OCI-LY7 (cell line): ENCODE measurements around the gene RAE1. TPM values are rescaled to one million over a fixed set of nuclear protein-coding genes. Genes with fewer than 3 reads are reported as not detected.

Experiments used
- BruUV-seq: library from RNA; stranded (reverse); fragments of 400-500 nt; replicated peaks from 2 replicates; lab custom pipeline; 2021; lab: Mats Ljungman, UMichigan
- CTCF ChIA-PET: fragments of 300-600 bp; sonication (Branson Sonifier 250); formaldehyde crosslinking; loops from one replicate; lab custom pipeline; 2022; ENCODE audit warnings: antibody characterized with exemption; ENCODE audit not compliant: unreplicated experiment; lab: Charles Lee
- POLR2A ChIA-PET: fragments of 300-600 bp; sonication (Branson Sonifier 250); formaldehyde crosslinking; loops from one replicate; lab custom pipeline; 2022; ENCODE audit warnings: antibody characterized with exemption; lab: Charles Lee
- DNase-seq: peaks from one replicate; pipeline ENCODE4 v3.0.0-alpha.2; 2015; ENCODE audit warnings: low spot score
- H2AFZ ChIP-seq: fragments of 200-600 bp; sonication (generic), shearing (Covaris generic); 2 replicates; pipeline ENCODE4 v1.6.1; 2014; ENCODE audit warnings: mild to moderate bottlenecking, antibody characterized with exemption, low read length, moderate library complexity
- H3K27ac ChIP-seq: fragments of 200-600 bp; sonication (generic); 2 replicates; pipeline ENCODE4 v1.5.1; 2014; ENCODE audit warnings: mixed run types, low read depth, mild to moderate bottlenecking, moderate library complexity, low read length, inconsistent platforms; ENCODE audit not compliant: poor library complexity, severe bottlenecking
- H3K36me3 ChIP-seq: fragments of 200-600 bp; sonication (generic); 2 replicates; pipeline ENCODE4 v1.6.1; 2014; ENCODE audit warnings: mild to moderate bottlenecking, antibody characterized with exemption, low read length, moderate library complexity, mixed read lengths; ENCODE audit not compliant: insufficient read depth
- H3K4me1 ChIP-seq: fragments of 200-600 bp; sonication (generic); 2 replicates; pipeline ENCODE4 v1.5.1; 2014; ENCODE audit warnings: mild to moderate bottlenecking, low read length; ENCODE audit not compliant: insufficient read depth, poor library complexity, severe bottlenecking
- H3K4me2 ChIP-seq: fragments of 200-600 bp; sonication (generic); 2 replicates; pipeline ENCODE4 v1.6.1; 2014; ENCODE audit warnings: mild to moderate bottlenecking, low read length
- H3K4me3 ChIP-seq: fragments of 200-600 bp; sonication (generic); 2 replicates; pipeline ENCODE4 v1.5.1; 2014; ENCODE audit warnings: mild to moderate bottlenecking, low read depth, low read length; ENCODE audit not compliant: poor library complexity, severe bottlenecking
- H3K79me2 ChIP-seq: fragments of 200-600 bp; sonication (generic); 2 replicates; pipeline ENCODE4 v1.6.1; 2016; ENCODE audit warnings: low read depth, mild to moderate bottlenecking, low read length, moderate library complexity, mixed read lengths; ENCODE audit not compliant: insufficient read depth
- H3K9me2 ChIP-seq: fragments of 200-600 bp; sonication (generic); 2 replicates; pipeline ENCODE4 v1.6.1; 2016; ENCODE audit warnings: mild to moderate bottlenecking, low read length, mixed read lengths; ENCODE audit not compliant: insufficient read depth
- H3K9me3 ChIP-seq: fragments of 200-600 bp; sonication (generic); 2 replicates; pipeline ENCODE4 v1.6.1; 2014; ENCODE audit warnings: mild to moderate bottlenecking, mixed run types, low read length, mixed read lengths
- H4K20me1 ChIP-seq: fragments of 200-600 bp; sonication (generic); 2 replicates; pipeline ENCODE4 v1.6.1; 2014; ENCODE audit warnings: mild to moderate bottlenecking, antibody characterized with exemption, low read length, moderate library complexity, mixed read lengths; ENCODE audit not compliant: insufficient read depth
- EZH2phosphoT487 ChIP-seq: fragments of 200-600 bp; sonication (generic); IDR thresholded peaks from 2 replicates; pipeline ENCODE4 v1.6.1; 2018; ENCODE audit warnings: low read depth, borderline replicate concordance, mild to moderate bottlenecking, mixed run types, antibody characterized with exemption, low read length, moderate library complexity, mixed read lengths
- intact Hi-C: fragments of 100-400 bp; cut with micrococcal nuclease; formaldehyde crosslinking; loops from one replicate; pipeline ENCODE4 v1.10.0; 2022; ENCODE audit not compliant: unreplicated experiment
- total RNA-seq, 2 experiments: library from RNA; depleted of rRNA in 1 of 2; stranded (reverse); fragments of >200 nt in 1 of 2; shearing (Covaris generic) in 1 of 2; gene quantifications; 2 replicates each; pipeline ENCODE4 v1.2.3, GENCODE V29; 2014 to 2022
- TF ChIP-seq, protein P1 (sequence below): fragments of 200-600 bp; sonication (generic); conservative IDR thresholded peaks from 2 replicates; pipeline ENCODE4 v1.5.1; 2014; ENCODE audit warnings: mild to moderate bottlenecking, antibody characterized with exemption, low read length, moderate library complexity, mixed read lengths

The RAE1 gene
- total RNA-seq, 2 experiments from 2014 or later: 55.0 to 57.4 TPM

DNA sequence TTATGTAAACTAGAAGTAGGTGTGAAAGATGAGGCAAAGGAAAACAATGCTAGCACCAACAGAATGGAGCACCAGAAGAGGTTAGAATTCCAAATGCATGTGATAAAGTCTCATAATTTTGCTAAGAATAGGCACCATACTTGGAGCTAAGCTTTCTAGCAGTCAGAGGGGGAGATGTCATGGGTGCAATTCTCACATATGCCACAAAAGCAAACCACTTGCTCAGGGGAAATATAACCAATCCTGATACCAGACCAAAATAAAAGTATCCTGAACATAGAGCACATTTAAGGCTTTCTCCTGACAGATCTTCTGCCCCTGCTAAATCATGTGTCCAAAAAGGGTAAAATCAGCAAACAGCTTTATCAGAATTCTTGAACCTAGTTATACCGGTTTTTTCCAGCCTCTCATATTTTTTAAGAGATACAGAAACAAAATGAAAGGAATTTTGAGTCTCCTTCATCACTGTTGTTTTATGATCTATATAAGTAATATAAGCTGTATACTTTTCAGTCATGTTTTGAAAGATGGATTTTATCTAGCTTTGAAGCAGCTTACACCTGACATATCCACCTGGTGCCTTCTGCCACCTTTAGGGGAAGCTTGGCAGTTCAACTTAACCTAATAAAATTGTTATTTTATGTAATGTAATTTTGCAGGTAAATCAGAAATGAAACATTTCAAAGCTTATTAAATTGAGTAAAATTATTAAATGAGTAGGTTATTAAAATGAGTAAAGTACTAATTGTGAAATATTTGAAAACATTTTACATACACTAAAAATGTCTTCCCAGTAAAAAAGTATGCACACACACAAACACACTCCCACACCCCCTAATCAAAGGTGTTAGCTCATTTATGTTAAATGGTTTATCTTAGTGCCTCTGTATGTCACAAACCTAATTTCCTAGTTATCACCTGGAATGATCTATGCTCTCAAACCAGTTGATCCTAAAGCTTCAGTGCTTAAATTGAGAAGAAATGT lies 18.7 kb upstream of the RAE1 start:
- H2AFZ ChIP-seq: no peak overlapping the region
- H3K36me3 ChIP-seq: no peaks in the 10 kb centered on the region
- intact Hi-C loops: loop anchor here (1.0 to 2.0 kb wide), 3 partner anchors 88 to 240 kb away; no protein-coding TSS in a partner anchor
- BruUV-seq: no TSS peak
- no peaks in the 10 kb centered on the region for H4K20me1 ChIP-seq
- POLR2A ChIA-PET: interaction anchor here (0.6 to 1.8 kb wide), 11 partner anchors 8 to 144 kb away, joined by 3 to 9 read pairs (median 4); no protein-coding TSS in a partner anchor
- peak overlapping the region; percentile 25 for H3K4me2 ChIP-seq
- DNase-seq: peak; percentile 65
- TF ChIP-seq EZH2phosphoT487: no peak
- TF ChIP-seq, protein P1, sequence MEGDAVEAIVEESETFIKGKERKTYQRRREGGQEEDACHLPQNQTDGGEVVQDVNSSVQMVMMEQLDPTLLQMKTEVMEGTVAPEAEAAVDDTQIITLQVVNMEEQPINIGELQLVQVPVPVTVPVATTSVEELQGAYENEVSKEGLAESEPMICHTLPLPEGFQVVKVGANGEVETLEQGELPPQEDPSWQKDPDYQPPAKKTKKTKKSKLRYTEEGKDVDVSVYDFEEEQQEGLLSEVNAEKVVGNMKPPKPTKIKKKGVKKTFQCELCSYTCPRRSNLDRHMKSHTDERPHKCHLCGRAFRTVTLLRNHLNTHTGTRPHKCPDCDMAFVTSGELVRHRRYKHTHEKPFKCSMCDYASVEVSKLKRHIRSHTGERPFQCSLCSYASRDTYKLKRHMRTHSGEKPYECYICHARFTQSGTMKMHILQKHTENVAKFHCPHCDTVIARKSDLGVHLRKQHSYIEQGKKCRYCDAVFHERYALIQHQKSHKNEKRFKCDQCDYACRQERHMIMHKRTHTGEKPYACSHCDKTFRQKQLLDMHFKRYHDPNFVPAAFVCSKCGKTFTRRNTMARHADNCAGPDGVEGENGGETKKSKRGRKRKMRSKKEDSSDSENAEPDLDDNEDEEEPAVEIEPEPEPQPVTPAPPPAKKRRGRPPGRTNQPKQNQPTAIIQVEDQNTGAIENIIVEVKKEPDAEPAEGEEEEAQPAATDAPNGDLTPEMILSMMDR: peak; percentile 98
- H3K4me1 ChIP-seq: peaks cover 49% of the 10 kb centered on the region
- no peak overlapping the region for H3K4me3 ChIP-seq
- H3K79me2 ChIP-seq: no peaks in the 10 kb centered on the region
- no peaks in the 10 kb centered on the region for H3K9me3 ChIP-seq
- H3K27ac ChIP-seq: no peak overlapping the region
- CTCF ChIA-PET: interaction anchor here (0.7 to 1.5 kb wide), 4 partner anchors 18 to 241 kb away, joined by 3 to 10 read pairs (median 3); no protein-coding TSS in a partner anchor
- no peaks in the 10 kb centered on the region for H3K9me2 ChIP-seq

DNA sequence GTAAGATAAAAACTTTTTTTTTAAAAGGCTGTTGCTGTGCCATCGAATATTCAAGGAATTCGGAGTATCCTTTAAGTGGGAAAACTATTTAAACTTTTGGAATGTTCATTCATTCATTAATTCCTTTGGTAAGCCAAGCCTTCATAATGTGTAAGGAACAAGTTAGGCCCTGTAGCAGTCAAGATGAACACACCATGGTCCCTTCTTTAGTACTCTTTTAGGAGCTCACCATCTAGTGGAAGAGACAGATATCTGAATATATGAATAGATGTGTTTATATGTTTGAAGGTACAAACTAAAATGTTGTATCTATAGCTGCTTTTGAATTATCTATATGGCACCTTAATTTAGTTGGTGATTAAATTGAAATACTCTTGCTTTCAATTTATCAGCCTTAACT lies 15.7 kb upstream of the RAE1 start:
- no peak overlapping the region for H3K4me3 ChIP-seq
- H3K4me1 ChIP-seq: peaks cover 19% of the 10 kb centered on the region
- CTCF ChIA-PET: no interaction called here
- H2AFZ ChIP-seq: no peak overlapping the region
- POLR2A ChIA-PET: interaction anchor here (0.6 to 0.8 kb wide), 2 partner anchors 229 to 276 kb away, joined by 3 read pairs; no protein-coding TSS in a partner anchor
- peak; percentile 52 for DNase-seq
- no peaks in the 10 kb centered on the region for H3K9me3 ChIP-seq
- H3K79me2 ChIP-seq: no peaks in the 10 kb centered on the region
- no peaks in the 10 kb centered on the region for H3K9me2 ChIP-seq
- TF ChIP-seq EZH2phosphoT487: no peak
- TF ChIP-seq, protein P1: peak; percentile 74
- H3K36me3 ChIP-seq: no peaks in the 10 kb centered on the region
- no peak overlapping the region for H3K4me2 ChIP-seq
- H3K27ac ChIP-seq: no peak overlapping the region
- H4K20me1 ChIP-seq: no peaks in the 10 kb centered on the region
- BruUV-seq: no TSS peak
- intact Hi-C loops: no loop called here
